ENCODE data around the gene XKR3. TPM values are rescaled to one million over a fixed set of nuclear protein-coding genes. Genes with fewer than 3 reads are reported as not detected.

The XKR3 gene
- total RNA-seq, 4 donors from 2014 or later = not detected

DNA sequence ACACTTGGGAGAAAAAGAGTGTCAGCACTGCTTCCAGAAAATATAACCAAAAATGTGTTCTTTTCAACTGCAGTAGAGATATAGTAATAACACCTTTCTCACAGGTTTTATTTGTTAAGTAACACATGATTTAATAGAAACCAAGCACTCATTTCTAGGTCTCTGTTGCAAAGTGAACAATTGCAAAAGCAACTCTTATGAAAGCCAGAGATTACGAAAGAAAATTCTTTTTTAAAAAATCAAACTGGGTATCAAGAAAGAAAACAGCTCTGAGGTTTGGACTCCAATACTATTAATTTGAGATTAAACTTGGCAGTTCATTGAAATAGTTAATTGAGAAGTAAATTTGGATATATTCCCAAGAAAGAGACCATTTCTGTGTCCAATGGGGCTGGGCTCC, 9.8 kb upstream of the XKR3 start:
- TF ChIP-seq POLR2AphosphoS5 (IDR thresholded peaks at IDR 0.05) = no peak
- TF ChIP-seq, protein P1, sequence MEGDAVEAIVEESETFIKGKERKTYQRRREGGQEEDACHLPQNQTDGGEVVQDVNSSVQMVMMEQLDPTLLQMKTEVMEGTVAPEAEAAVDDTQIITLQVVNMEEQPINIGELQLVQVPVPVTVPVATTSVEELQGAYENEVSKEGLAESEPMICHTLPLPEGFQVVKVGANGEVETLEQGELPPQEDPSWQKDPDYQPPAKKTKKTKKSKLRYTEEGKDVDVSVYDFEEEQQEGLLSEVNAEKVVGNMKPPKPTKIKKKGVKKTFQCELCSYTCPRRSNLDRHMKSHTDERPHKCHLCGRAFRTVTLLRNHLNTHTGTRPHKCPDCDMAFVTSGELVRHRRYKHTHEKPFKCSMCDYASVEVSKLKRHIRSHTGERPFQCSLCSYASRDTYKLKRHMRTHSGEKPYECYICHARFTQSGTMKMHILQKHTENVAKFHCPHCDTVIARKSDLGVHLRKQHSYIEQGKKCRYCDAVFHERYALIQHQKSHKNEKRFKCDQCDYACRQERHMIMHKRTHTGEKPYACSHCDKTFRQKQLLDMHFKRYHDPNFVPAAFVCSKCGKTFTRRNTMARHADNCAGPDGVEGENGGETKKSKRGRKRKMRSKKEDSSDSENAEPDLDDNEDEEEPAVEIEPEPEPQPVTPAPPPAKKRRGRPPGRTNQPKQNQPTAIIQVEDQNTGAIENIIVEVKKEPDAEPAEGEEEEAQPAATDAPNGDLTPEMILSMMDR (IDR thresholded peaks at IDR 0.05) = no peak
- no peak for TF ChIP-seq EP300 (IDR thresholded peaks at IDR 0.05)
- no peak for TF ChIP-seq POLR2A (IDR thresholded peaks at IDR 0.05; ENCODE audit: low read depth)
- H3K4me3 ChIP-seq = no peak overlapping the region
- intact Hi-C loops (cut with DNase I) = no loop called here
- no peaks in the 10 kb centered on the region for H3K36me3 ChIP-seq
- no peak overlapping the region for H3K27ac ChIP-seq (replicated peaks in 1 of 4)
- no peaks in the 10 kb centered on the region for H3K4me1 ChIP-seq
- H3K9me3 ChIP-seq = no peaks in the 10 kb centered on the region
- DNase-seq (ENCODE audit: extremely low spot score) = no peak
- WGBS = 79% methylated on average over 1 of the region's 1 CpG
- peaks cover 0 to 9% (median 0%) of the 10 kb centered on the region in 4 donors for H3K27me3 ChIP-seq

DNA sequence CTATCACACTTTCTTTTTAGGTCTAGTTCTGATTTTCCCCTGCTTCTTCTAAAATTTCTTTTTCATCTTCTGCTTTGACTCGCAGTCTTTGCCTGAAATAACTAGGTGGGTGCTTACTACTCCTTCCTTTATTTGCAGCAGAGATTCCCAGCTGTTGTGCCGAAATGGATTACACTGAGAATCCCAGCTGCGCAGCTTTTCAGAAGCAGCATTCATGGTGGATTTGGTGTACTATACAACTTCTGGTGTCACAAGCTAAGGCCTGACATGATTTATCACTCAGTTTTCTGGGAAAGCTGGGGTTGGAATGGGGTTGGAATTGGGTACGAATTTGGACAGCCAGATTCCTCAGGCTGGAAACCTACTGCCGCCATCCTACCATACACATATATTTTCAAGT, 6.0 kb upstream of the XKR3 start:
- intact Hi-C loops (cut with DNase I) = no loop called here
- Histone ChIP-seq H3K36me3 (no peaks in the 10 kb centered on the region), H3K27me3 (peaks cover 0 to 5% (median 0%) of the 10 kb centered on the region in 4 donors), H3K4me3 (no peak overlapping the region), H3K9me3 (no peaks in the 10 kb centered on the region), H3K4me1 (no peaks in the 10 kb centered on the region), H3K27ac (replicated peaks in 1 of 4) (no peak overlapping the region)
- 75% methylated on average over 5 of the region's 5 CpGs for WGBS
- DNase-seq (ENCODE audit: extremely low spot score) = no peak
- no peak for TF ChIP-seq POLR2A (IDR thresholded peaks at IDR 0.05; ENCODE audit: low read depth)
- no peak for TF ChIP-seq POLR2AphosphoS5 (IDR thresholded peaks at IDR 0.05)
- TF ChIP-seq, protein P1 (IDR thresholded peaks at IDR 0.05) = no peak
- no peak for TF ChIP-seq EP300 (IDR thresholded peaks at IDR 0.05)

DNA sequence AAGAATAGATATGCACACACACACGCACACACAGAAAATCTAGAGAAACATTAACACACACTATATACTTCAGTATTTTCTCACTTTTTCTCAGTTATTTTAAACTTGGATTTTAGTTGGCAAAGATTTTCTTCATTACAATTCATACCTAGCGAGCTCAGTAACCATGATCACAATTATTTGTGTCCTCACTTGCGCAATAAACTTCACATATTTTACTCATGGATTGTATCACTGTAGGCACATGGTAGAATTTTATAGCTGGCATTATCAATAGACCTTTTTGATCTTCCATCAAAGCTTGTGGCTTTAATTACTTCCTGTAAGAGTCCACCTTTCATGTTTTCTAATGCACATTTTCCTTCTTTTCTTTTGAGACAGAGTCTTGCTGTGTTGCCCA, 4.8 kb upstream of the XKR3 start:
- no peaks in the 10 kb centered on the region for H3K4me1 ChIP-seq

DNA sequence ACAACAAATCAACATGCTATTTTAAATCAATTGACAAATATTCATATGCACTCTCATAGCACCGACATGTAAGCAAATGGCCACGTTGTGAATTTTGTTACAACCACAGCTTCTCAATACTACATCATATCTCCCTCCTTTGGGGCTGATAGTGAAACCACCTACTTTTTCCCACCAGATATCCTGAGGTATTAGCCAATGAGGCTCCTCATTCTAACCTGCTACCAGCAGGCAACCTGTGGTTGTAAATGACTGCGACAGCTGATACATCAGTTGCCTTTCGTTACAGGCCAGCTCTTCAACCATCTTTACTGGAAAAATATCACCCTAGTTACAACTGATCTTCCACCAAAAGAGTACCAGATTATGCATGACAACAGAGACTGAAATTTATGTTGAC, 3.7 kb upstream of the XKR3 start:
- Histone ChIP-seq H3K9me3 (no peaks in the 10 kb centered on the region), H3K27me3 (peaks cover 0 to 3% (median 0%) of the 10 kb centered on the region in 4 donors), H3K4me1 (peaks cover 0 to 3% (median 0%) of the 10 kb centered on the region in 4 donors), H3K36me3 (no peaks in the 10 kb centered on the region), H3K4me3 (no peak overlapping the region), H3K27ac (replicated peaks in 1 of 4) (no peak overlapping the region)
- DNase-seq (ENCODE audit: extremely low spot score) = no peak
- TF ChIP-seq, protein P1 (IDR thresholded peaks at IDR 0.05) = no peak
- WGBS = 61% methylated on average over 4 of the region's 4 CpGs
- intact Hi-C loops (cut with DNase I) = no loop called here

More for the DNA sequence above, 4.8 kb upstream of the XKR3 start:
- Histone ChIP-seq H3K4me3 (no peak overlapping the region), H3K27ac (replicated peaks in 1 of 4) (no peak overlapping the region), H3K36me3 (no peaks in the 10 kb centered on the region), H3K27me3 (peaks cover 0 to 5% (median 0%) of the 10 kb centered on the region in 4 donors), H3K9me3 (no peaks in the 10 kb centered on the region)
- intact Hi-C loops (cut with DNase I) = no loop called here
- no peak for DNase-seq (ENCODE audit: extremely low spot score)
- TF ChIP-seq, protein P1 (IDR thresholded peaks at IDR 0.05) = no peak
- TF ChIP-seq EP300 (IDR thresholded peaks at IDR 0.05) = no peak
- TF ChIP-seq POLR2A (IDR thresholded peaks at IDR 0.05; ENCODE audit: low read depth) = no peak
- no peak for TF ChIP-seq POLR2AphosphoS5 (IDR thresholded peaks at IDR 0.05)
- 90% methylated on average over 3 of the region's 3 CpGs for WGBS

DNA sequence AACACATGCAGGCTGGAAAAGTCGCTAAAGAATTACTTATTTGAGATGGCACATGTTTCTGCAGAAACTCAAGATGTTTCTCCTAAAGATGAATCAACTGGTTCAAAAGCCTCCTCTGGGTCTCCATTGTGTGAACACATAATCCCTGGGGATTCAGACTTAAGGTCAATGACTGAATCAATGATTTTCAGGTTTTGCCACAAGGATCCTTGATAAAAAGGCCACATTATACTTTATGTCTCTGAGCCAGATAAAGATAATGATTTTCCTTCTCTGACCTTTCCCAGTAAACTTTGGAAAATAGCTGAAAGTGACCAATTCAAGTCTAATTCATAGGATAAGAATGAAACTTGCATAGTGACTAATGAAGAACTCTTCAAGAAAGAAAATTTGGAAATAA, 2.3 kb upstream of the XKR3 start:
- Histone ChIP-seq H3K4me1 (peaks cover 0 to 3% (median 0%) of the 10 kb centered on the region in 4 donors), H3K27ac (replicated peaks in 1 of 4) (no peak overlapping the region), H3K27me3 (no peaks in the 10 kb centered on the region), H3K36me3 (no peaks in the 10 kb centered on the region), H3K4me3 (no peak overlapping the region), H3K9me3 (no peaks in the 10 kb centered on the region)
- no peak for TF ChIP-seq EP300 (IDR thresholded peaks at IDR 0.05)
- TF ChIP-seq, protein P1 (IDR thresholded peaks at IDR 0.05) = no peak
- TF ChIP-seq POLR2A (IDR thresholded peaks at IDR 0.05; ENCODE audit: low read depth) = no peak
- no peak for TF ChIP-seq POLR2AphosphoS5 (IDR thresholded peaks at IDR 0.05)
- 92% methylated on average over 1 of the region's 1 CpG for WGBS
- no peak for DNase-seq (ENCODE audit: extremely low spot score)
- intact Hi-C loops (cut with DNase I) = no loop called here
